SU-DHL-6 (cell line): ENCODE data around the gene SCAMP5.

ENCODE experiments used
- H2AFZ ChIP-seq: fragments of 200-600 bp; sonication (generic); 2 replicates; pipeline ENCODE4 v1.6.1; 2014; ENCODE audit warnings: low read depth, mild to moderate bottlenecking, moderate library complexity, mixed read lengths, antibody characterized with exemption, low read length; ENCODE audit not compliant: severe bottlenecking
- H3F3A ChIP-seq: fragments of 200-600 bp; shearing (Covaris generic); 2 replicates; pipeline ENCODE4 v1.6.0; 2016; ENCODE audit warnings: antibody characterized with exemption, mild to moderate bottlenecking; ENCODE audit not compliant: insufficient read depth
- H3K27ac ChIP-seq: fragments of 200-600 bp; sonication (generic); 2 replicates; pipeline ENCODE4 v1.5.1; 2016; ENCODE audit warnings: low read depth, mild to moderate bottlenecking, low read length, moderate library complexity, mixed read lengths
- H3K27me3 ChIP-seq: fragments of 200-600 bp; sonication (generic), shearing (Covaris generic); 2 replicates; pipeline ENCODE4 v1.6.0; 2014; ENCODE audit warnings: mild to moderate bottlenecking, low read length
- H3K36me3 ChIP-seq: fragments of 200-600 bp; sonication (generic); 2 replicates; pipeline ENCODE4 v1.6.1; 2014; ENCODE audit warnings: mild to moderate bottlenecking, low read length, mixed read lengths
- H3K4me2 ChIP-seq: fragments of 300-600, 200-600 bp; shearing (Covaris generic), sonication (generic); 2 replicates; pipeline ENCODE4 v1.6.0; 2014; ENCODE audit warnings: low read length, low read depth, mild to moderate bottlenecking; ENCODE audit not compliant: poor library complexity, severe bottlenecking
- H3K4me3 ChIP-seq: fragments of 200-600 bp; sonication (generic); 2 replicates; pipeline ENCODE4 v1.5.1; 2014; ENCODE audit warnings: antibody characterized with exemption, low read length, mild to moderate bottlenecking, mixed read lengths; ENCODE audit not compliant: insufficient read depth, poor library complexity, severe bottlenecking
- H3K79me2 ChIP-seq: fragments of 200-600 bp; sonication (generic); 2 replicates; pipeline ENCODE4 v1.6.1; 2014; ENCODE audit warnings: mild to moderate bottlenecking, low read length, moderate library complexity; ENCODE audit not compliant: insufficient read depth
- H3K9ac ChIP-seq: fragments of 200-600 bp; sonication (generic); 2 replicates; pipeline ENCODE4 v1.7.0; 2014; ENCODE audit warnings: mild to moderate bottlenecking, low read length
- H3K9me2 ChIP-seq: fragments of 200-600 bp; sonication (generic); replicated peaks from 2 replicates; pipeline ENCODE4 v1.6.1; 2014; ENCODE audit warnings: low read length; ENCODE audit not compliant: insufficient read depth
- H3K9me3 ChIP-seq: fragments of 200-600 bp; sonication (generic); 2 replicates; pipeline ENCODE4 v1.6.1; 2014; ENCODE audit warnings: low read length, mixed read lengths; ENCODE audit not compliant: insufficient read depth
- H4K20me1 ChIP-seq: fragments of 200-600 bp; sonication (generic); 2 replicates; pipeline ENCODE4 v1.6.1; 2014; ENCODE audit warnings: low read depth, mild to moderate bottlenecking, antibody characterized with exemption, low read length, moderate library complexity, mixed read lengths
- EZH2phosphoT487 ChIP-seq: fragments of 200-600 bp; sonication (generic), shearing (Covaris generic); conservative IDR thresholded peaks from 2 replicates; pipeline ENCODE4 v1.6.1; 2018; ENCODE audit warnings: mild to moderate bottlenecking, antibody characterized with exemption, low read length, moderate library complexity, mixed read lengths
- TF ChIP-seq, protein P1 (sequence below): fragments of 200-600 bp; sonication (generic); IDR thresholded peaks from one replicate; pipeline ENCODE4 v1.5.1; 2017; ENCODE audit warnings: antibody characterized with exemption, mild to moderate bottlenecking, low read length, moderate library complexity; ENCODE audit not compliant: insufficient read depth, poor library complexity, severe bottlenecking

Gene SCAMP5

DNA sequence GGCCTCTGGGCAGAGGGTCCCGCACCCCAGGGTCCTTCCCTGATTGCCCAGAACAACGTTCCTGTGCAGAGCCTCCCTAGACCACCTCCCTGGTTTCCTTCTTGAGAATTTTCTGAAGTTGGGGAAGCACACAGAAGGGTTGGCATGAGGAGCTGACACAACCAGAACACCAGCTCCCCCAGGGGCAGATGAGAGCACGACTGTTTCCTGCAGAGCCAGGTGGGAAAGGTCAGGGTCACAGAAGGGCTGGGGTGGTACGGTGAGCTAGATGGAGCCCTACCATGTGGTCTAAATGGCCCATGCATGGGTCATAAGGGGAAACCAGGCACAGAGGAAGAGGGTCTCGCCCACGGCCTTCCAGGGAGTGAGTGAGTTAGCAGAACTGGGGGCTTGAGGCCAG is 38.4 kb downstream of the SCAMP5 start:
- no peaks in the 10 kb centered on the region for H3K9me3 ChIP-seq
- H3F3A ChIP-seq: no peaks in the 10 kb centered on the region
- H3K27ac ChIP-seq: no peak overlapping the region
- H3K4me2 ChIP-seq: no peak overlapping the region
- H3K4me3 ChIP-seq: no peak overlapping the region
- no peak overlapping the region for H2AFZ ChIP-seq
- no peak overlapping the region for H3K9ac ChIP-seq
- H3K36me3 ChIP-seq: no peaks in the 10 kb centered on the region
- H3K27me3 ChIP-seq: no peaks in the 10 kb centered on the region
- H3K79me2 ChIP-seq: no peaks in the 10 kb centered on the region
- H4K20me1 ChIP-seq: no peaks in the 10 kb centered on the region
- no peaks in the 10 kb centered on the region for H3K9me2 ChIP-seq
- TF ChIP-seq, protein P1, sequence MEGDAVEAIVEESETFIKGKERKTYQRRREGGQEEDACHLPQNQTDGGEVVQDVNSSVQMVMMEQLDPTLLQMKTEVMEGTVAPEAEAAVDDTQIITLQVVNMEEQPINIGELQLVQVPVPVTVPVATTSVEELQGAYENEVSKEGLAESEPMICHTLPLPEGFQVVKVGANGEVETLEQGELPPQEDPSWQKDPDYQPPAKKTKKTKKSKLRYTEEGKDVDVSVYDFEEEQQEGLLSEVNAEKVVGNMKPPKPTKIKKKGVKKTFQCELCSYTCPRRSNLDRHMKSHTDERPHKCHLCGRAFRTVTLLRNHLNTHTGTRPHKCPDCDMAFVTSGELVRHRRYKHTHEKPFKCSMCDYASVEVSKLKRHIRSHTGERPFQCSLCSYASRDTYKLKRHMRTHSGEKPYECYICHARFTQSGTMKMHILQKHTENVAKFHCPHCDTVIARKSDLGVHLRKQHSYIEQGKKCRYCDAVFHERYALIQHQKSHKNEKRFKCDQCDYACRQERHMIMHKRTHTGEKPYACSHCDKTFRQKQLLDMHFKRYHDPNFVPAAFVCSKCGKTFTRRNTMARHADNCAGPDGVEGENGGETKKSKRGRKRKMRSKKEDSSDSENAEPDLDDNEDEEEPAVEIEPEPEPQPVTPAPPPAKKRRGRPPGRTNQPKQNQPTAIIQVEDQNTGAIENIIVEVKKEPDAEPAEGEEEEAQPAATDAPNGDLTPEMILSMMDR: no peak
- no peak for TF ChIP-seq EZH2phosphoT487

DNA sequence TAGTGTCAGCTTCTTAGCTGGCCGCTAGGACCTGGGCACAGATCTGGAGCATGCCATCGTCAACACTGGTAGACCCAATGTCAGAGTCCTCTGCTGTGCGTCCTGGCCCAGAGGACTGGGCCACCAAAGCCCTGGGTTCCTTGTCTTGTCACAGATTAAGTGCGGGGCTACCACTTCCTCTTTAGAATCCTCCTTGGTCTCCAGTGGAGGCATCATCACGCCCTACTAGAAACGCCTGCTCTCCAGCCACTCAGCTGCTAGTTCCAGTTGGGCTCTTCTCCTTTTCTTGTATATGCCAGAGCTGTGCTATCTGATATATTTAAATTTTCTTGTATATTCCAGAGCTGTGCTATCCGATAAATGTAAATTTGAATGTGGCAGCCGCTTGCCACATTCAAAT is 39.3 kb downstream of the SCAMP5 start:
- no peaks in the 10 kb centered on the region for H3F3A ChIP-seq
- H3K9me2 ChIP-seq: no peaks in the 10 kb centered on the region
- H3K79me2 ChIP-seq: no peaks in the 10 kb centered on the region
- H3K27ac ChIP-seq: no peak overlapping the region
- no peaks in the 10 kb centered on the region for H3K36me3 ChIP-seq
- no peaks in the 10 kb centered on the region for H3K27me3 ChIP-seq
- no peak overlapping the region for H3K4me2 ChIP-seq
- no peak overlapping the region for H2AFZ ChIP-seq
- H3K9me3 ChIP-seq: no peaks in the 10 kb centered on the region
- no peak overlapping the region for H3K4me3 ChIP-seq
- no peaks in the 10 kb centered on the region for H4K20me1 ChIP-seq
- H3K9ac ChIP-seq: no peak overlapping the region
- TF ChIP-seq, protein P1: no peak
- TF ChIP-seq EZH2phosphoT487: no peak

DNA sequence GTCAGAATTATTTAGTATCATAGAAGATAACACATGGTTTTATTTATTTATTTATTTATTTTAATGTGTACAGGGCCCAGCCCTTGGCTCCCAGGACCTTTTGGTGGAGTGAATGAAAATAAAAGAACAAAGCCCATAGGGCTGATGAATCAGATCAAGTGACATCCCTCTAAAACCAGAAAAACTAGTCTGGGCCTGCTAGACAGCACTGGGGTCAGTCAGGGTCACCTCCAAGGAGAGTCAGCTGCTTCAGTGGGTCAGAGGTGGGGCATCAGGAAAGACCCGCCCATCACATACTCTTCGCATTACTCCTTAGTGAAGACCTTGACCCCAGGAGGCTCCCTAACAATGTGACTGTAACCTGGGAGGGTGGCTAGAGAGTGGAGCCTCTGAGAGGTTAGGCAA is 40.9 kb downstream of the SCAMP5 start:
- Histone ChIP-seq H4K20me1 (no peaks in the 10 kb centered on the region; the same call in 1 of the 2 replicates), H3K9ac (no peak overlapping the region), H2AFZ (no peak overlapping the region), H3F3A (no peaks in the 10 kb centered on the region), H3K9me2 (no peaks in the 10 kb centered on the region), H3K27ac (no peak overlapping the region), H3K36me3 (no peaks in the 10 kb centered on the region), H3K27me3 (no peaks in the 10 kb centered on the region), H3K79me2 (no peaks in the 10 kb centered on the region), H3K9me3 (no peaks in the 10 kb centered on the region), H3K4me2 (no peak overlapping the region), H3K4me3 (no peak overlapping the region)
- TF ChIP-seq EZH2phosphoT487: no peak

DNA sequence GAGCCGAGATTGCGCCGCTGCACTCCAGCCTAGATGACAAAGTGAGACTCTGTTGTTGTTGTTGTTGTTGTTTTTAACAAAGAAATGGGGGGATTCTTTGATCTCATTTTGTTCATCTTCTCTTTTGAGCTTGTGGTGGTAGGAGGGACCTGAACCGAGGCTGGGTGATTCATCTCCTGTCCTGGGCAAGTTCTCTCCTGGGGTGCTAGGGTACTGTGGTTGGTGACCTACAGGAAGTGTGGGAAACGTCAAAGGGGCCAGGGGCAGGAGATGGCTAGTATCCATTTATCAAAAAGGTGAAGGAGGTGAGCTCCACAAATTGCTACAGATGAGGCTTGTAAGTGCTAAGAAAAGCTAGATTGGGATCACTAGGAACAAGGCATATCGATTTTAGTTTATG is 42.3 kb downstream of the SCAMP5 start:
- H3K9me2 ChIP-seq: no peaks in the 10 kb centered on the region
- no peak for TF ChIP-seq EZH2phosphoT487
- TF ChIP-seq, protein P1: no peak
- H3K27me3 ChIP-seq: no peaks in the 10 kb centered on the region
- H3K27ac ChIP-seq: no peak overlapping the region
- no peaks in the 10 kb centered on the region; the same call in 1 of the 2 replicates for H4K20me1 ChIP-seq
- H3K4me3 ChIP-seq: no peak overlapping the region
- H3K4me2 ChIP-seq: no peak overlapping the region
- no peak overlapping the region for H2AFZ ChIP-seq
- H3K36me3 ChIP-seq: no peaks in the 10 kb centered on the region
- no peak overlapping the region for H3K9ac ChIP-seq
- H3K79me2 ChIP-seq: no peaks in the 10 kb centered on the region
- H3F3A ChIP-seq: peaks cover 3% of the 10 kb centered on the region; the same call in 1 of the 2 replicates
- no peaks in the 10 kb centered on the region for H3K9me3 ChIP-seq
